HG02943 (cell line): Measurements from ENCODE around the gene STAB2.

Source experiments
- ATAC-seq: cut with Tn5 transposase; IDR thresholded peaks from one replicate; pipeline ENCODE4 v1.9.1; 2021; ENCODE audit warnings: mild to moderate bottlenecking, low read depth, moderate library complexity; ENCODE audit not compliant: unreplicated experiment

STAB2 gene

DNA sequence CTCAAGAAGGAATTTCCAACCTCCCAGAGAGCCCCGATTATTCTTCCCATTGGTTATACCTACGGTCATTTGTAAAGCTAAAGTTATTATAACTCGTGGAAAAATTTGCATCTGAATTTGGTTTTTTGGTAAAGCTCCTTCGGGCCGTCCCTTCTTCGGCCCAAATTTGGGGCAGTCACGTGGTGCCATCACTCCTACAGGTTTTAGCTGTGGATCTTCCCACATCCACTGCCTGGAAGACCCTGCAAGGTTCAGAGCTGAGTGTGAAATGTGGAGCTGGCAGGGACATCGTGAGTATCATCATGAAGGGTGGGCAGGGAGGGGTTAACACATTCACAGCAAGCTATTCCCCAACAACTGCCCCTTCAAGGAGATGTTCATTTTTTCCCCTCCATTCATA is 148.2 kb downstream of the STAB2 start:
- no peak for ATAC-seq

DNA sequence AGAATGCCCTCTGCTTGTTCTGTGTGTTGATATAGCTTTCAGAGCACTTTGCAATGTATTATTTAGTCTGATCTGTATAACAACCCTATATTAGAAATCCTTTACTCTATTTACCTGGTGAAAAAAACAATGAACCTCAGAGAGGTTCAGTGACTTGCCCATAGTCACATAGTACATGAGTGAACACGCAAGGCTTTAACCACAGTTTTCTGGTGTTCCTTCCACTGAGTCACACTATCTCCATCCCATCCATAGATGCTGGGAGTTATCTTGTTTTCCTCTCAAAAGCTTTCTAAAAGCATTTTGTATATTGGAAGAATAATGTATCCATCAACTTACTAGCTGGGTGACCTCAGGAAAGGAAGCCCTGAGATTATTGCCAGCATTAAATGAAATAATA is 149.5 kb downstream of the STAB2 start:
- ATAC-seq = no peak

DNA sequence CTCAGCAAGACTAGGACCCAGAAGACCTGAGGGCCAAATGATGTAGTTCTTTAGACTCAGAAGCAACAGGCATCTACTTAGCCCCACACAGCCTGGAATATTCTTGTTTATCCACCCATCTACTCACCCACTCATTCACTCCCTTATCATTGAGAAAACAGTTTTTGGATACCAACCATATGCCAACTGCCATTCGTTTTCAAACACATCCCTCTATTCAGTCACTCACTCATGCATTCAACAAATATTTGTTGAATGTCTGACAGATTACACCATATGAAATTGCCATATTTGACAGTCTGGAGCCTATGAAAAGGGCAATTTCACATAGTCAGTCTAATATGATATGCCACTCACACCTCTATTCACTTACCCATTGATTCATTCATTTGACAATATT is 150.8 kb downstream of the STAB2 start:
- no peak for ATAC-seq

DNA sequence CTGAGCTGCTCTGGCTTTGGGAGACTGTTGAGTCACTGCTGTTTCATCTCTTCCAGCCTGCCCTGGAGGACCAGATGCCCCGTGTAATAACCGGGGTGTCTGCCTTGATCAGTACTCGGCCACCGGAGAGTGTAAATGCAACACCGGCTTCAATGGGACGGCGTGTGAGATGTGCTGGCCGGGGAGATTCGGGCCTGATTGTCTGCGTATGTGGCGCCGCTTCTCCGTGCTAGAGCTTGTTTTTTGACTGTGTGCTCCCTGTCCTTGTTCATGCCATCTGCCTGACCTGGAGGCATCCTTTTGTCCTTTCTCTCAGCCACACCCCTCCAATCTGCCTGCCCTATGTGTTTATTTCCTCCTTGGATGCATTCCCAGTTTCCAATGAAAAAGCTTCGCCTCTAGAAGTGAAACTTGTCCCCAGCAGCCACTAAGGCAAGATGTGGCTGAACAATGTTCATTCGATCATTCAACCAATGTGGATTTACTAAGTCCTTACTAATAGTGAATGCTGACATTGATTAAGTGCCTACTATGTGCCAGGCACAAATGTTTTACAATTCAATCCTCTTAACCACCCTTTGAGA is 155.4 kb downstream of the STAB2 start:
- ATAC-seq = no peak

DNA sequence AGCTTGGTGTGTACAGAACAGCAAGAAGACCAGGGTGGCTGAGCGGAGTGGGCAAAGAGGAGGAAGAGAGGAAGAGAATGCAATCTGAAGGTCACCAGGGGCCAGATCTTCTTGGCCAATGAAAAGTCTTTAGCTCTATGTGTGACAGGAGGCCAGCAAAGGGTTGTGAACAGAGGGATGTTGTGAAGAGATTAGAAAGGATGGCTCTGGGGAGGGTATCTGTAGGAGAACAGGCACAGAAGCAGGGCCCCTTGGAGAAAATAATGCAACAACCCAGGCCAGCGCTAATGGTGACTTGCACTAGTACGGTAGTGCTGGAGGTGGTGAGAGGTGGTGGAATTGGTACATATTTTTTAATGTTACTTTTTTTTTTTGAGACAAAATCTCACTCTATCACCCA is 156.7 kb downstream of the STAB2 start:
- ATAC-seq = no peak

DNA sequence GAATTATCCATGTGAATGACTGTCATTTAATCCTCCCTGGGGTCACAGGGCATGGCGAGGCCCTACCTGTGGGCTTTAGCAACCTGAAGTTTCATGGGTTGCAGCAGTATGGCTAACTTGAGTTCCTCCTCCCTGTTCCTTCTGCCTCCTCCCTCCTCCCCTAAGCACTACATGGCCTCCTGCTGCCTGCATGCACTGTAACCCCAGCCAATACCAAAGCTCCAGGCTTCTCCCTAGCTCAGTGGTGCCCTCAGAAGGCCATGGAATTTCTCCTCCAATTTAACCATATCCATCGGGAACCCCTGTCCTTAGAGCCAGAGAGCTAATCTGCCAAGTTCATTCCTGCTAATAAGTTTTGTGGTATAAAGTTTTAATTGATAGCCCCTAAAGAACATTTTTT is 158.9 kb downstream of the STAB2 start:
- ATAC-seq = no peak

DNA sequence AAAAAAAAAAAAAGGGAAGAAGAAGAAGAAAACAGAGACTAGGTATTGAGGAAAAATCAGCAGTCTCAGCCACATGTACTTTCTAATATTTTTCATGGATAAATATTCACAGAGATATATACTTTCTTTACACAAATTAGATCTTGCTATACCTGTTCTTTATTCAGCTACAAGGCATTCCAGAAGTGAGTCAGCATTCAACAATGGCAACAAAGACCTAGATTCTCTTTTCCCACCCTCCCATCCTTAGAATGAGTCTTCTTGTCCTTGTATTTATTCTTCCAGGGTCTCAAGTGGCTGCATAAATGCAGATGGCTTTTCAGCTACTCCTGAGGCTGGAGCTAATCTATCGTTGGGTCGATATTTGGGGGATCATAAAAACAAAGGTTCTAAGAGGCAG is 160.9 kb downstream of the STAB2 start:
- no peak for ATAC-seq

DNA sequence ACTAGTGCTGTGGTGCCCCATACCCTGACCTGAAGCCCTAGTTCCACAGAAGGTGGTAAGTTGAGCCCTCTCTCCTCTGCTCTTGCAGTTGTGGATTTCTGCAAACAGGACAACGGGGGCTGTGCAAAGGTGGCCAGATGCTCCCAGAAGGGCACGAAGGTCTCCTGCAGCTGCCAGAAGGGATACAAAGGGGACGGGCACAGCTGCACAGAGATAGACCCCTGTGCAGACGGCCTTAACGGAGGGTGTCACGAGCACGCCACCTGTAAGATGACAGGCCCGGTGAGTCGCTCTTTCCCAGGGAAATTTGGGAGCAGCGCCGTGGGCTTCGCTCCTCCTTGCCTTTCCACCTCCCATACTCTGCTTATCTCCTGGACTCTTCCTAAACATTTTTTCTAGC is 161.8 kb downstream of the STAB2 start:
- no peak for ATAC-seq

DNA sequence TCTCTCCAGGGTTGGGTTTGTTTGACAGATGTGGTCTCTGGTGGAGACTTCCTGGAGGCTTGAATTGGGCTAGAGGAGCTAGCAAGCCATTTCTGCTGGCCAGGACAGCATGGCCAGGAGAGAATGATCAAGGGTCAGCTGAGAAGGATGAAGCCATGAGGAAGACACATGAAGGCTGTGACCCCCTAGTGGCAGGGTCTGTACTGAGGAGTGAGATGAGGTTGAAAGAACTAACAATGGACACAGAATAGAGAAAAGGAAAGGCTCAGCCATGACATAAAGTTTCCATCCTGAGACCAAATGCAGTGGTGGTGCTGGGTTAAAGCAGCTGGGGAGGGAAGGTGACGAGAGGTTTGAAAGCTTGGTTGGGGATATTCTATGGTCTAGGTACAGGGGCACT is 164.1 kb downstream of the STAB2 start:
- ATAC-seq = no peak

DNA sequence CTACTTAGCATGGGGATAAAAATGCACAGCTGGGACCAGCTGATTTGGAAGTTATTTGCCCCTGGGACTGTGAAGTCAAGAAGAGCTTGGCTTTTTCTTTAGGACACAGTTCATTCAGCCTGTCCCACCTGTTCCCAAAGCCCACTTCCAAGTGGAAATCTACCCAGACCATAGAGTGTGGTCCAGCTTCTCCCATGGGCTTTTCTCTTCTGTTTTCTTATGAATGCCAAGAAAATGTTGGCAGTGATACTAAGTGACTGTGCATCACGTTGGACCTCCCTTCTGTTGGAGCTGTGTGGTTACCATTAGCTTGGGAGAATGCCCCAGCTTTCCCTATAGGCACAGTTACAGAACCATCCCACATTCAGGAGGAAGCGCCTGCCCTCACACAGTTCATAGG is 164.5 kb downstream of the STAB2 start:
- no peak for ATAC-seq

DNA sequence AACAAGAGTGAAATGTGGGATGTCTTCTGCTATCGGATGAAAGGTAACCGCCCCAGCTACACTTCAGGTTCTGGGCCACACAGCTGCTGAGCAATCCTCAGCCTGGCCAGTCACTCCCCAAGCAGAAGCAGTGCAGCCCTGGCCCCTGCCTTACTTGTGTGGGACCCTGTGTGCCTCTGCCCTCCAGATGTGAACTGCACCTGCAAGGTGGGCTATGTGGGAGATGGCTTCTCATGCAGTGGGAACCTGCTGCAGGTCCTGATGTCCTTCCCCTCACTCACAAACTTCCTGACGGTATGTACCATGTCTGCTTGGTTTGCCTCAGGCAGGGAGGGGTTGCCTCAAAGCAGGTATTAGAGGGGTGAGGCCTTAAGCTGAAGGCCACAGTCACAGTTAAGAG is 168.4 kb downstream of the STAB2 start:
- no peak for ATAC-seq

DNA sequence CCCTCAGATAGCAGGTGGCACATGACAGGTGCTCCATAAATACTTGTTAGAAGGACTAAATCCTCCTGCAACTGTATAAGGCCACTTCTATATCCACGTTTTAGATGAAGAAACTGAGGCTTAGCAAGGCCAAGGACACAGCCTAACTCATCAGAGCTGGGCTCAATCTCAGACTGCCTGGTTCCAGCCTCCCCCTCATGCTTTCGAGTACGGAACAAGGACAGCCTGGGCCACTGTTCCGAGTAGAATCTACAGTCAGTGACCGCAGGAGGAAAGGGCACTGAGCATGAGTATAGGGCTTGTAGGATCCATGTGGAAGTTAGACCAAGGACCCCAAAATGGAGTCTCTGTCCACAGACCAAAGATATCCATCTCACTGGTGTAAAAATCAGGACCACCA is 169.4 kb downstream of the STAB2 start:
- no peak for ATAC-seq

DNA sequence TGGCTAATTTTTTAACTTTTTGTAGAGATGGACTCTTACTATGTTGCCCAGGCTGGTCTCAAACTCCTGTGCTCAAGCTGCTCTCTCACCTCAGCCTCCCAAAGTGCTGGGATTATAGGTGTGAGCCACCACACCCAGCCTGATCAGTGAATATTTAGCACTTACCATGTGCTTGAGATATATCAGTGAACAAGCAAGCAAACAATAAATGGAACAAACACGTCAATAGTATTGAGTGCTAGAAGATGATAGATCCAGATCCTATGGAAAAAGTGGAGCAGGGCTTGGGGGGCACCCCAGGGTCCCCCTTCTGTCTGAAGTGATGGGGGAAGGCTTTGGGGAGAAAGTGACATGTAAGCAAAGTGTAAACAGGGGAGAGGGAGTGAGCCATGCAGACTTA is 170.2 kb downstream of the STAB2 start:
- ATAC-seq = no peak

DNA sequence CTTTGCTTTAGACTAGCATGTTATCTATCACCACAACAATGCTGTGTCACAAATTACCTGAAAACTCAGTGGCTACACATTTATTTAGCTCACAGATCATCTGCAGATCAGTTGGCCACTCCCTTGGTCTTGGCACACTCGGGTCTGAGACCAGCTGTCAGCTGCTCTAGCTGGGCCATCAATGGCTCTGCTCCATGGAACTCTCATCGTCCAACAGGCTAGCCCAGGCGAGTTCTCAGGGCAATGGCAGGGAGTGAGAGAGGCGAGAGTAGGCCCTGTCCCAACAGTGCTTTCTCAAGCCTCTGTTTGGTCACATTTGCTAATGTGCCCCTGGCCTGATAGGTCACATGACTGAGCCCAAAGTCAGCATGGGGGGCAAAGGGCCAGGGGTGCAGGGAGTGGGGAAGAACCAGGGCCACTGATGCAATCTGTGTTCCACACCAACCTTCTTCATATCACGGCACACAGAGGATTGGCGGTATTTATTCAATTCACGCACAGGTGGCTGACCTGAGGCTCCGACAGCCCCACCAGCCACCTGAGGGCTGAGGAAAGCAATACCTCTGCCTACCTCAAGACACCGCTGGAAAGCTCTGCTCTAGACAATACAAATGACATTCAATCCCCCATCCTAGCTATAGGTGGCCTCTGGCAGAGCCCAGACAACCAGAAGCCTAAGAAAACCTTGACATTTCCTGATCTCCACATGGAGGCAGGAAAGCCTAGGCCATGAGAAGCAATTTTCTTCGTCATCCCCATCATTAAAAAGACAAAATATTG is 171.4 kb downstream of the STAB2 start:
- no peak for ATAC-seq

DNA sequence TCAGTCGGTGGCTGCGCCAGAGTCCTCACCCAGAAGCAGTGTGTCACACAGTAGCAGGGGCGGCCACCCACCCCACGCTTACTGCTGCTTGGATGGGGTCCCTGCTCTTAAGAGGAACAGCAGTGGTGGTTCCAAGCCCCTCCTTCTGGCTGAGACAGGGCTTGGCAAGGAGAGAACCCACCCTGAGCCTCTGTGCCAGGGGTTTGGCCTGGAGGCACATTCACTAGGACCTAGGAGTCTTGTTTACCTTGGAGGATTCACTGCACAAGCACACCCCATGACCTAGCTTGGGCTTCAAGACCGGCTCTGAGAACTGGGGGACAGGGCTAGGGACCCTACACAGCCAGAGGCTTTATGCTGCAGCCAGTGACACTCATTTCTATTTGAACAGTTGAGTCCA is 175.4 kb downstream of the STAB2 start:
- no peak for ATAC-seq

DNA sequence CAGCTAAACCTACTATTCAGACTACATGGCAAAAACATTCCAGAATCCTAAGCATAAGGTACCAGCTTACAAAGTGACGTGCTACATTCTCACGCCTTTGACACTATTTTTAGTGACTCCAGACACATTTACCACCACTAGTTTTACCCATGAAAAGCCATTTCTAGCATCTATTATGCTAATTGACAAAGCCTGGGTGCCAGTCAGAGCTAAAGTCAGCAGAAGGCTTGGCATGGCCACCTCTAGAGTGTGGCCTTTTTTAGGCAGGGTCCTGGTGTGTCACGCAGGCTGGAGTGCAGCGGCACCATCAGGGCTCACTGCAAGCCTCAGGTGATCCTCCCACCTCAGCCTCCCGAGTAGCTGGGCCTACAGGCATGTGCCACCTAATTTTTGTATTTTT is 178.2 kb downstream of the STAB2 start:
- no peak for ATAC-seq

DNA sequence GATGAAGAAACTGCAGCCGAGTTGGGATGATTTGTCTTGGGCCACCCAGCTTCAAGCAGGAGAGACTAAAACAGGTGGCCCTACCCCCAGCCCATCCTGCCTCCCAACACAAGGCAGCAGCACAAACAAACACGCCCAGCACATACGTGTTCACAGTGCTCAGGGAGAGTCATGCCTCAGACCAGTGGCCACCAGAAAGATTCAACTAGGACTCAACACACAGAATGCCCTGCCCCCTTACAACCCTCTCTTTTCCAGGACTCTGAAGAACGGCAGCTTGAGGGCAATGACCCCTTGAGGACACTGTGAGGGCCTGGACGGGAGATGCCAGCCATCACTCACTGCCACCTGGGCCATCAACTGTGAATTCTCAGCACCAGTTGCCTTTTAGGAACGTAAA is 179.0 kb downstream of the STAB2 start:
- no peak for ATAC-seq

DNA sequence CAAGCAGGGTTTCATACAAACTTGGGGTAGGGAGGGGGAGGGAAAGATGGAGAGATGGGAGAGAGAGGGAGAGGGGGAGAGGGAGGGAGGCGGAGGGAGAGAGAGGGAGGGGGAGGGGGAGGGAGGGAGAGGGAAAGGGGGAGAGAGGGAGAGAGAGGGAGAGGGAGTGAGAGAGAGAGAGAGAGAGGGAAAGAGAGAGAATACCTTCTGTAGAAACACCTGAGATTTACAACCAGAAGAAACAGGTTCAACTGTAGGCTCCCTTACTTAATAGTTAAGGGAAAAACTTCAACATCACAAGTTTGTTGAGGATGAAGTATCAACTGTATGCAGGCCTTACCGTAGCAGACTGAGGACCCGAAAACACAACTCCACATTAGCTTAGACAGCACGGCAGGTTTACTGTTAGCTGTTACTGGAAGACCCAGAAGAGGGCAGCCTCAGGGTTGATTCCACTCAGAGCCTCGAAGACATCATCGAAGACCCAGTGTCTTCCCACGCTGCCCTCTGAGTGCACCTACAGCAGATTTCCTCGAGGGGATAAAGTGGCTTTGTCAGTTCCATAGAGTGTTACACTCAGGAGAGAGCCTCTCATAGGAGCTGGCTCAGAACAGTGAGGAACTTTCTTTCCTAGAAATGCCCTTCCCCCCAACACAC is 181.5 kb downstream of the STAB2 start:
- no peak for ATAC-seq

DNA sequence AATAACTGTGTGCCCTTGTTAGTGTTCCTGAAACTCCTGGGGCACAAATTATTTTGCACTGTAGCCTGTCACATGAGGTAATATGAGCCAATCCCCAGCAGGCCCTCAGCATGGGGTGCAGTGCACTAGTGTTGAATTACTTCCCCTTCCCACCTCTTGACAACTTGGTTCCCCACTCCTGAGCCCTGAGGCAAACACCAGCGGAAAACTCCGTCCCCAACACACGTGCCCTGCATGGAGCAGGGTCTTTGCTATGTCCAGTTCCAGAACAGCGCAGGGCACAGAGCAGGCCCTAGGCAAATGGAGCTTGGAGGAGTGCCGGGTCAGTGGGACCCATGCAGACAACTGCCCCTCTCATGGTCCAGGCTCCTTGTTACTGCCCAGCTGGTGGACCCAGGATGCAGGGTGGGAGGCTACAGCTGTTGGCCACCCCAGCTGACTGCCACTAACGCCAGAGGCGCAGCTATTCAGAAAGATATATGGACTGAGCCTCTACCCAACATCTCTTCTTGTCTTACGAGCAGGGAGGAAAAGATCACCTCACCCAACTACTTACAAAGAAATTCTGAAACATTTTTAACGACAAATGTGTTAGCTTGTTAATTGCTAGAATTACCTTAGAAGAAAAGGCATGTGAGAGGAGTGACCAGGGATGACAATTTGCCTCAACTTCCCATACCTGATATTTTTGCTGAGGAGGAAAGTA is 182.3 kb downstream of the STAB2 start:
- no peak for ATAC-seq

DNA sequence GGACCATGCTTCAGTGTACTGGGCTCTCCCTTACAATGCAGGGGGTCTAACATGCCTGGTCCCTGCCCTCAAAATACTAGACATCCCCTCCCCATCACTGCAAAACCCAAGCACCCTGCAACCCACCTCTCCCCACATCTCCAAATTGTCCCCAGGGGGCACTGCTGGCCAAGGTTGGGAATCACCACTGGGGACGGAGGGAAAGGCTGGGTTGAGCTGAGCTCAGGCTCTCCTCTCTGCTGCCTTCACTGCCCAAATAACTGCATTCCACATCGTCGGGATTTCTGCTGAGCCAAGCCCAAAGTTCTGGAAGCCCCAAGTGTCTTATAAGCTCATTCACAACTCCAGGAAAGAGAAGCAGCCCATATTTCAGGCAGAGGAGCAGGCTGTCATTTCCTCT is 184.4 kb downstream of the STAB2 start:
- ATAC-seq = no peak

DNA sequence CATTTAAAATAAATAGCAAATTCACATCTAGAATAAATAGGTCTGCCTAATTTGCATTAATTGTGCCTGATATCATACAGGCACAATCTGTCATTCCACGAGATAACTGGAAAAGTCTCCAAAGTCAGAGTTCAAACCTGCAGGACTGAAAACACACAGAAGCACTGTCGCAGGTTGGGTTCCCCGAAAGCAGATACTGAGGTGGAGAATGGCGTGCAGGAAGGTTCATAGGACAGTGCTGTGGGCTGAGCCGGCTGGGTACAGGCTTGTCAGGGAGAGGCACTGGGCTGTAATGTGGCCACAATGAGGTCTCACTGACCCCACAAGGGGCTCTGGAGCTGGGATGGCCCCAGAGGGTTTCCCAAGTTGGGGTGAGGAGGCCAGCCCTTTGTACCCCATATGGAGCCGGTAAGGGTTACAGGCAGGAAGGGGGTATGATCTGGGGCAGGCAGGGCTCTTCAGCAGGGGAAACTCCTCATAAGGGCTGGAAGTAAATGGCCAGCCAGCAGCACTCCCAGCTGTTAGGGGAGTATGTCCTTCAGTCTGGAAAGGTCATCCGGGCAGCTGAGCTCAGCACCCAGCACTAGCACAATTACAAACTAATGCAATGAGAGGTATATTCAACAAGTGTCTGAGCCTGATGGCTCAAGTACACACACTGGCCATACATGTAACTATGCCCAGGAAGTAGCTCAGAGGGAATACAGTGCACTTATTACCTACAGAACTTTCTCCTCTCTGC is 185.5 kb downstream of the STAB2 start:
- ATAC-seq = no peak
